A673 (cell line): Measurements from ENCODE around the gene TNPO3. TPM values are rescaled to one million over a fixed set of nuclear protein-coding genes. Genes with fewer than 3 reads are reported as not detected.

ENCODE experiments used
- BruUV-seq: library from RNA; stranded (reverse); fragments of 400-500 nt; replicated peaks from 2 replicates; lab custom pipeline; 2021; lab: Mats Ljungman, UMichigan
- CTCF ChIA-PET: fragments of 300-600 bp; sonication (Branson Sonifier 250); formaldehyde crosslinking; loops from one replicate; lab custom pipeline; 2022; ENCODE audit warnings: antibody characterized with exemption; lab: Charles Lee
- POLR2A ChIA-PET: fragments of 300-600 bp; sonication (Branson Sonifier 250); formaldehyde crosslinking; loops from one replicate; lab custom pipeline; 2022; ENCODE audit warnings: antibody characterized with exemption; ENCODE audit not compliant: low non-redundant PET; lab: Charles Lee
- DNase-seq: peaks from one replicate; pipeline ENCODE4 v3.0.0-alpha.2; 2015; ENCODE audit warnings: low spot score
- H3K27ac ChIP-seq: fragments of 200-600 bp; sonication (generic); 2 replicates; pipeline ENCODE4 v1.5.1; 2016; ENCODE audit warnings: mixed run types, low read depth, mild to moderate bottlenecking, mixed read lengths, antibody characterized with exemption, low read length; ENCODE audit not compliant: poor library complexity, severe bottlenecking
- H3K27me3 ChIP-seq: fragments of 200-600 bp; sonication (generic); replicated peaks from 2 replicates; pipeline ENCODE4 v1.6.1; 2017; ENCODE audit warnings: mixed run types, low read depth, mild to moderate bottlenecking, mixed read lengths, antibody characterized with exemption, low read length; ENCODE audit not compliant: insufficient read depth, poor library complexity
- H3K36me3 ChIP-seq: fragments of 200-600 bp; sonication (generic); 2 replicates; pipeline ENCODE4 v1.6.1; 2016; ENCODE audit warnings: mixed run types, mild to moderate bottlenecking, mixed read lengths, antibody characterized with exemption, low read length; ENCODE audit not compliant: insufficient read depth, poor library complexity, severe bottlenecking
- H3K4me1 ChIP-seq: fragments of 200-600 bp; sonication (generic); 2 replicates; pipeline ENCODE4 v1.6.1; 2017; ENCODE audit warnings: mixed run types, mild to moderate bottlenecking, mixed read lengths, antibody characterized with exemption, low read length; ENCODE audit not compliant: insufficient read depth, poor library complexity, severe bottlenecking
- H3K4me3 ChIP-seq: fragments of 200-600 bp; sonication (generic); 2 replicates; pipeline ENCODE4 v1.5.1; 2016; ENCODE audit warnings: low read depth, mixed run types, mild to moderate bottlenecking, mixed read lengths, low read length; ENCODE audit not compliant: poor library complexity, severe bottlenecking
- H3K9me3 ChIP-seq: fragments of 200-600 bp; sonication (generic); 2 replicates; pipeline ENCODE4 v1.6.1; 2016; ENCODE audit warnings: mixed run types, low read depth, mild to moderate bottlenecking, mixed read lengths, antibody characterized with exemption, low read length; ENCODE audit not compliant: poor library complexity, severe bottlenecking
- CTCF ChIP-seq: fragments of 300-800, 200-600 bp; sonication (generic); conservative IDR thresholded peaks from 2 replicates; pipeline ENCODE4 v1.5.1; 2017; ENCODE audit warnings: low read depth, mild to moderate bottlenecking, antibody characterized with exemption, low read length, moderate library complexity, mixed read lengths
- EZH2 ChIP-seq: fragments of 200-600 bp; sonication (generic); IDR thresholded peaks from 2 replicates; pipeline ENCODE4 v1.6.1; 2017; ENCODE audit warnings: borderline replicate concordance, low read depth, mild to moderate bottlenecking, mixed read lengths, antibody characterized with exemption, low read length; ENCODE audit not compliant: poor library complexity, severe bottlenecking
- intact Hi-C: fragments of 100-400 bp; cut with micrococcal nuclease; formaldehyde crosslinking; loops from one replicate; pipeline ENCODE4 v1.10.0; 2022; ENCODE audit not compliant: unreplicated experiment
- total RNA-seq: library from RNA; stranded (reverse); gene quantifications from 2 replicates; pipeline ENCODE4 v1.2.3, GENCODE V29; 2021

Gene TNPO3
- total RNA-seq, 1 experiment from 2014 or later, result 77.8 TPM

- Histone ChIP-seq H3K27me3 (peaks cover 3% of the 10 kb centered on the region), H3K4me1 (no peaks in the 10 kb centered on the region), H3K36me3 (no peaks in the 10 kb centered on the region), H3K4me3 (no peak overlapping the region), H3K9me3 (no peaks in the 10 kb centered on the region), H3K27ac (no peak overlapping the region)
- no TSS peak for BruUV-seq
- DNase-seq, result no peak
- TF ChIP-seq CTCF (no peak), EZH2 (no peak)
- intact Hi-C loops, result no loop called here
- ChIA-PET CTCF (interaction anchor here (1.3 kb wide), 1 partner anchor 179 kb away, joined by 3 read pairs; no protein-coding TSS in a partner anchor), POLR2A (no interaction called here)
Measured at GRCh38 chr7:128912281-128912680, 142.6 kb downstream of the TNPO3 start.

GRCh38 chr7:128911423-128912031, 143.4 kb downstream of the TNPO3 start:
- Histone ChIP-seq H3K27ac (no peak overlapping the region), H3K4me3 (no peak overlapping the region), H3K4me1 (no peaks in the 10 kb centered on the region), H3K27me3 (peaks cover 3% of the 10 kb centered on the region), H3K36me3 (no peaks in the 10 kb centered on the region), H3K9me3 (no peaks in the 10 kb centered on the region)
- no TSS peak for BruUV-seq
- no peak for TF ChIP-seq EZH2
- TF ChIP-seq CTCF, result no peak
- POLR2A ChIA-PET, result no interaction called here
- no peak for DNase-seq
- intact Hi-C loops, result no loop called here
- CTCF ChIA-PET, result interaction anchor here (1.3 kb wide), 1 partner anchor 180 kb away, joined by 3 read pairs; no protein-coding TSS in a partner anchor

- TF ChIP-seq CTCF (no peak), EZH2 (no peak)
- intact Hi-C loops, result no loop called here
- no peaks in the 10 kb centered on the region for H3K9me3 ChIP-seq
- H3K27ac ChIP-seq, result no peak within 1 kb of the TSS
- H3K27me3 ChIP-seq, result peaks cover 3% of the 10 kb centered on the region
- no TSS peak for BruUV-seq
- no peak for DNase-seq
- H3K36me3 ChIP-seq, result no peaks in the 10 kb centered on the region
- H3K4me3 ChIP-seq, result peak within 1 kb of the TSS; percentile 37
- ChIA-PET POLR2A (interaction anchor here (0.5 kb wide), 1 partner anchor 249 kb away, joined by 3 read pairs; no protein-coding TSS in a partner anchor), CTCF (no interaction called here)
- H3K4me1 ChIP-seq, result no peaks in the 10 kb centered on the region
Measured at GRCh38 chr7:128910569-128910945, 144.4 kb downstream of the TNPO3 start, which contains the start of gene KCP. Gene KCP (minus strand): TSS chr7:128910709. CDS start chr7:128910676, 33 bp downstream.
